BJ (cell line): Measurements from ENCODE around the gene CLDN16. TPM values are rescaled to one million over a fixed set of nuclear protein-coding genes. Genes with fewer than 3 reads are reported as not detected.

Source experiments
- CTCF ChIA-PET: fragments of 350-600 bp; formaldehyde crosslinking; extraction: SDS; loops from one replicate; lab custom pipeline; 2021; ENCODE audit warnings: antibody characterized with exemption, inconsistent platforms; lab: Yijun Ruan, JAX
- POLR2A ChIA-PET: fragments of 300-600 bp; sonication (Branson Sonifier 250); formaldehyde crosslinking; extraction: SDS; loops from one replicate; lab custom pipeline; 2021; ENCODE audit warnings: antibody characterized with exemption; lab: Charles Lee
- DNase-seq: peaks from one replicate; pipeline ENCODE4 v3.0.0-alpha.2; 2011; ENCODE audit warnings: low read depth
- H3K27me3 ChIP-seq: 2 replicates; pipeline ENCODE4 v1.6.0; 2011; ENCODE audit warnings: low read length; ENCODE audit not compliant: control insufficient read depth, insufficient read depth
- H3K36me3 ChIP-seq: 2 replicates; pipeline ENCODE4 v1.5.1; 2011; ENCODE audit warnings: low read length; ENCODE audit not compliant: control insufficient read depth, insufficient read depth
- H3K4me3 ChIP-seq: 2 replicates; pipeline ENCODE4 v1.5.1; 2011; ENCODE audit warnings: low read depth, mild to moderate bottlenecking, control low read depth, low read length
- polyA plus RNA-seq: library from polyadenylated mRNA; depleted of rRNA; stranded (reverse); fragments of >200 nt; gene quantifications from 2 replicates; pipeline ENCODE4 v1.2.3, GENCODE V29; 2011
- TF ChIP-seq, protein P1 (sequence below): IDR thresholded peaks from 2 replicates; pipeline ENCODE4 v1.5.1; 2011; ENCODE audit warnings: low read depth, mild to moderate bottlenecking, control low read depth, inconsistent platforms, low read length, moderate library complexity; ENCODE audit not compliant: insufficient read depth

Gene CLDN16
- polyA plus RNA-seq, 1 experiment = not detected

DNA sequence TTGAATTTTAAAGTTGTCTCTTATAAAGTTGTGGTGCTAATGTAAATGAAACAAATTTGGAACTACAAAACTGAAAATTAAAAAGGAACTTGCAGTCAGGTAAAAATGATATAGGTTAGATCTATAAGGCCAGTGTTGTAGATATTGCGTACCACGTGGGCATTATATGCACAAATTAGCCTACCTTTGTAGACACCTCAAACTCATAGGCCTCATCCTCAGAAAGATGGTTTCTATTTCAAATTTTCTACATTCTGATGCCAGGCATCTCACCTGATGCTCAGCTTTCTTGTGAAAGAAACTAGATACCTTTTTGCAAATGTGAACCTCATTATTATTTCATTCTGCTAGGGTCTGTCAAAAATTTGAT is 36.1 kb downstream of the CLDN16 start:
- no peak overlapping the region for H3K4me3 ChIP-seq
- ChIA-PET POLR2A (interaction anchor here (0.7 kb wide), 1 partner anchor 48 kb away, joined by 5 read pairs; no protein-coding TSS in a partner anchor), CTCF (interaction anchor here (0.6 to 4.9 kb wide), 13 partner anchors 11 to 516 kb away, joined by 3 to 41 read pairs (median 4); partner anchors contain the start of gene CLDN1)
- no peaks in the 10 kb centered on the region for H3K36me3 ChIP-seq
- TF ChIP-seq, protein P1, sequence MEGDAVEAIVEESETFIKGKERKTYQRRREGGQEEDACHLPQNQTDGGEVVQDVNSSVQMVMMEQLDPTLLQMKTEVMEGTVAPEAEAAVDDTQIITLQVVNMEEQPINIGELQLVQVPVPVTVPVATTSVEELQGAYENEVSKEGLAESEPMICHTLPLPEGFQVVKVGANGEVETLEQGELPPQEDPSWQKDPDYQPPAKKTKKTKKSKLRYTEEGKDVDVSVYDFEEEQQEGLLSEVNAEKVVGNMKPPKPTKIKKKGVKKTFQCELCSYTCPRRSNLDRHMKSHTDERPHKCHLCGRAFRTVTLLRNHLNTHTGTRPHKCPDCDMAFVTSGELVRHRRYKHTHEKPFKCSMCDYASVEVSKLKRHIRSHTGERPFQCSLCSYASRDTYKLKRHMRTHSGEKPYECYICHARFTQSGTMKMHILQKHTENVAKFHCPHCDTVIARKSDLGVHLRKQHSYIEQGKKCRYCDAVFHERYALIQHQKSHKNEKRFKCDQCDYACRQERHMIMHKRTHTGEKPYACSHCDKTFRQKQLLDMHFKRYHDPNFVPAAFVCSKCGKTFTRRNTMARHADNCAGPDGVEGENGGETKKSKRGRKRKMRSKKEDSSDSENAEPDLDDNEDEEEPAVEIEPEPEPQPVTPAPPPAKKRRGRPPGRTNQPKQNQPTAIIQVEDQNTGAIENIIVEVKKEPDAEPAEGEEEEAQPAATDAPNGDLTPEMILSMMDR = no peak
- H3K27me3 ChIP-seq = no peaks in the 10 kb centered on the region
- DNase-seq = no peak

GRCh38 chr3:190424478-190425439 is 36.8 kb downstream of the CLDN16 start:
- CTCF ChIA-PET = interaction anchor here (0.6 to 4.9 kb wide), 15 partner anchors 12 to 517 kb away, joined by 3 to 41 read pairs (median 4); partner anchors contain the start of gene CLDN1

DNA sequence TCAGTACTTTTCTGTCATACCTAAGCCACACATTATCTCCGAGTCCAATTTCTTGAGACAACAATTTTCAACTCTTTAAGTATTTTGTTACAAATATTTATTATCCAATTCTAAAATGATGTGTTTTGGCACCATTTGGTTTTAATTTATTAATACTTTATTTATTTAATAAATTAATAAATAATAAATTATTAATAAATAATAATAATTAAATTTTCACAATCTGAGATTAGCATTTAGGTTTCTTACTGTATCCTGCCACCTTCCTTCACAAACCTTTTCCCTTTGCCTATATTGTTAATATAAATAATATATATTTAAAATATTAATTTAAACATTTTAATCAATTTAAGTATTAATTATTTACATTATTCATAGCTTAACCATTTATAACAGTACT is 37.9 kb downstream of the CLDN16 start:
- Histone ChIP-seq H3K4me3 (no peak overlapping the region), H3K36me3 (no peaks in the 10 kb centered on the region), H3K27me3 (no peaks in the 10 kb centered on the region)
- no peak for DNase-seq
- POLR2A ChIA-PET = no interaction called here
- CTCF ChIA-PET = interaction anchor here (1.0 to 4.9 kb wide), 7 partner anchors 12 to 465 kb away, joined by 3 to 41 read pairs (median 7); partner anchors contain the start of gene CLDN1
- TF ChIP-seq, protein P1 = no peak

More at GRCh38 chr3:190424478-190425439, 36.8 kb downstream of the CLDN16 start:
- Histone ChIP-seq H3K27me3 (no peaks in the 10 kb centered on the region), H3K4me3 (no peak overlapping the region), H3K36me3 (no peaks in the 10 kb centered on the region)
- no peak for DNase-seq
- TF ChIP-seq, protein P1 = peak; percentile 67
- POLR2A ChIA-PET = interaction anchor here (0.7 kb wide), 1 partner anchor 48 kb away, joined by 5 read pairs; no protein-coding TSS in a partner anchor

- DNase-seq = no peak
Measured at GRCh38 chr3:190426806-190427507, 39.0 kb downstream of the CLDN16 start.

More at GRCh38 chr3:190426806-190427507, 39.0 kb downstream of the CLDN16 start:
- POLR2A ChIA-PET = no interaction called here
- Histone ChIP-seq H3K27me3 (no peaks in the 10 kb centered on the region), H3K36me3 (no peaks in the 10 kb centered on the region), H3K4me3 (no peak overlapping the region)
- CTCF ChIA-PET = interaction anchor here (1.0 to 4.9 kb wide), 6 partner anchors 13 to 466 kb away, joined by 3 to 41 read pairs (median 18); partner anchors contain the start of gene CLDN1
- TF ChIP-seq, protein P1 = no peak
